NCI-H69 (cell line): ENCODE results near the gene CUL4A.
A peak's percentile ranks its signal among the peaks of the same experiment; 100 is the strongest.
"Not testable (repeated sequence)": the region's sequence is repeated elsewhere in the genome, so short reads cannot be mapped to it uniquely, and the experiment has no call there.

ENCODE experiments used
- DNase-seq: peaks from one replicate; lab custom pipeline; 2025; lab: John Stamatoyannopoulos, UW

The CUL4A gene

GRCh38 chr13:113239986-113240385, 30.6 kb downstream of the CUL4A start:
- no peak for DNase-seq

GRCh38 chr13:113241623-113242022, 32.2 kb downstream of the CUL4A start:
- DNase-seq = not testable (repeated sequence)

GRCh38 chr13:113243847-113244246, 34.4 kb downstream of the CUL4A start:
- DNase-seq = no peak

GRCh38 chr13:113245849-113246796, 36.7 kb downstream of the CUL4A start:
- no peak for DNase-seq

- DNase-seq = no peak
Measured at GRCh38 chr13:113252516-113253095, 43.2 kb downstream of the CUL4A start.

- not testable (repeated sequence) for DNase-seq
Measured at GRCh38 chr13:113257908-113258307, 48.5 kb downstream of the CUL4A start.

DNA sequence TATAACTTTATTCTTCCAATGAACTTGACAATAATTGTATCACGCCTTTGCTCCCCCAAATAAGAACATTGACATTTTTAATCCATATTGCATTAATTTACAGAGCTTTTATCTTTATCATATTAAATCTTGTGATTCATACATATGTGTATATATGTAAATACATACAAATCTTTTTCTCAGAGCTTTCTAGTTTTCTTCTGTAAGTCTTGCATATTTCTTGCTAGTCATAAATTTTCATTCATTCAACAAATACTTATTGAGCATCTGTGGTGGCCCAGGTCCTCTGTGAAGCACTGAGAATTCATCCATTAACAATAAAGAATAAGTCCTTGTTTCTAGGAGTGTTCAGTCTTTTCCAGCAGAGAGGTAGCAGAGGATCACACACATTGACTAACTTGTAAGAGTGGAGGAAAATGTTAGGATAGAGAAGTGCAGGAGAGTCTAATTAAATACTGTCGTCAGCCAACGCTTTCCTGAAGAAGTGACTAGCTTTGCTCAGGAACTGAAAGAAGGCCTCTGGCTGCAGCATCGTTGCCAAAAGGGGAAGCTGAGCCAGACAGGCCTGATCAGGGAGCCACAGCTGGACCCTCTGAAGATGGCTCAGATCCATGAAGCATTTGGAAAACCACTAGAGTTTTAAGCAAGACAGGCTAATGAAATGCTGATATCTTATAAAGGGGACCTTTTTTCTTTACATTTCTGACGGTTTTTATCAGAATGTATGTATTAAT, 49.1 kb downstream of the CUL4A start:
- DNase-seq = no peak

- DNase-seq = no peak
Measured at GRCh38 chr13:113260996-113261395, 51.6 kb downstream of the CUL4A start.

DNA sequence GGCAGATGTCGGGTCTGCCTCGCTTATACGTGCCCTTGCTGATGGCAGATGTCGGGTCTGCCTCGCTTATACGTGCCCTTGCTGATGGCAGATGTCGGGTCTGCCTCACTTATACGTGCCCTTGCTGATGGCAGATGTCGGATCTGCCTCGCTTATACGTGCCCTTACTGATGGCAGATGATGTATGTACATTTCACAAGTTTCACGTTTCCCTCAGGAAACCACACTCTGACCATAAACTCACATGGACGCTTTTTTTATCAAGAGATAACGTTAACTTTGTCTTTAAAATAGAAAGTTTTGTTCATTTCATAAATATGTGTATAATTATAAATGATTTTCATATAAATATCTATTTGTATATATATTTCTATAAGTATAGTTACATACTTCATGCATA, 53.6 kb downstream of the CUL4A start:
- DNase-seq = not testable (repeated sequence)

- no peak for DNase-seq
Measured at GRCh38 chr13:113267642-113268405, 58.4 kb downstream of the CUL4A start.

- no peak for DNase-seq
Measured at GRCh38 chr13:113272031-113272430, 62.6 kb downstream of the CUL4A start.

DNA sequence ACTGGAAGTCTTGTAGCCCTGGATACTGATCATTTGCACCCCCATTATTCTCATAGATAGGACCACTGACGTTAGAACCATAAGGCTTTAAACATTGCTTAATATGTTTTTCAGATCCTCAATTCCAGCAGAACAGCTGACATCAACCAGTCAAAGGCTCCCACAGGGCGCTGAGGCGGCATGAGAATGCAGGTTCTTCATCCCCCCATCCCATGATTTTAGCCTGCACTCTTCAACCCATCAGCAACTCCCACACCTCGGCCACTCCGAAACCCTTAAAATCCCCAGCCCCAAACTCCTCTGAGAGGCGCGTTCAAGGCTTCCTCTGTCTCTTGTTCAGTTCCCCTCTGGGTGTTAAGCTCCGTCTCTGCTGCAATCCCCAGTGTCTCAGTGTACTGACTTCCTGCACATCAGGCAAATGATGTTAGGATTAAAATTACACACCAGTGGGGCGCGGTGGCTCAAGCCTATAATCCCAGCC, 63.3 kb downstream of the CUL4A start:
- no peak for DNase-seq

- DNase-seq = no peak
Measured at GRCh38 chr13:113273321-113273720, 63.9 kb downstream of the CUL4A start.

GRCh38 chr13:113273851-113274590, 64.6 kb downstream of the CUL4A start:
- DNase-seq = no peak

GRCh38 chr13:113274721-113275120, 65.3 kb downstream of the CUL4A start:
- DNase-seq = no peak

GRCh38 chr13:113275387-113275786, 66.0 kb downstream of the CUL4A start:
- peak; percentile 78 for DNase-seq

DNA sequence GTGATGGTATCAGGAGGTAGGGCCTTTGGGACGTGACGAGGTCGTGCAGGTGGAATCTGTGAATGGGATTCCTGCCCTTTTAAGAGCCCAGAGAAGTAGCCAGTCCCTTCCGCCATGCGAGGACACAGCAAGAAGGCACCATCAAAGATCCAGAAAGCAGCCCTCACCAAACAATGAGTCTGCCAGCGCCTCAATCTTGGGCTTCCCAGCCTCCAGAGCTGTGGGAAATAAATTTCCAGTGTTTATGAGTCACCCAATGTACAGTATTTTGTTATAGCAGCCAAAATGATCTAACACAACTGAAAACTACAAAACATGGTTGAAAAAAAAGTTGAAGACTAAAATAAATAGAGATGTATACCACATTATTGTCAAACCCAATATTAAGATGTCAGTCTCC, 70.7 kb downstream of the CUL4A start:
- DNase-seq = no peak

DNA sequence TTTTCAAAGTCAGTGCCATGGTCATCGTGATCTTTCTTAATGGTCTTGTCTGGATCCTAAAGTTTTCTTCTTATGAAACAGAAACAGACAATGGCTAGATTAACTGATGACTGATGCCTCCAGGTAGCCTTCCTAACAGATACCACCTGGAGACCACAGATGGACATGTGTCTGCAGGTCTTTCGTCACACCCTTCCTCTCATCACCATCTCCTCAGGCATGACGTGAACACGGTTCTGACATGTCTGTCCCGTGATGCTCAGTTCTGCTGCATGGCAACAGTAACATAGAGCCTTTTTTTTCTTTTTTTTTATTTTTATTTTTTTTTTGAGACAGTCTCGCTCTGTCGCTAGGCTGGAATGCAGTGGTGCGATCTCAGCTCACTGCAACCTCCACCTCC, 74.5 kb downstream of the CUL4A start:
- no peak for DNase-seq

- DNase-seq = no peak
Measured at GRCh38 chr13:113288880-113289279, 79.5 kb downstream of the CUL4A start.

GRCh38 chr13:113291129-113291528, 81.7 kb downstream of the CUL4A start:
- no peak for DNase-seq
